GM20000 (cell line): ENCODE measurements around the gene PRM3.

Experiments
- DNase-seq: peaks from one replicate; pipeline ENCODE4 v3.0.0; 2012; ENCODE audit warnings: low spot score
- CTCF ChIP-seq: IDR thresholded peaks from 2 replicates; pipeline ENCODE4 v1.5.1; 2012; ENCODE audit warnings: mild to moderate bottlenecking, control low read depth; ENCODE audit errors: extremely low read depth, missing control alignments

PRM3 gene

GRCh38 chr16:11258553-11259492, 14.6 kb downstream of the PRM3 start:
- no peak for TF ChIP-seq CTCF
- peak; percentile 82 for DNase-seq

GRCh38 chr16:11257131-11257938, 16.1 kb downstream of the PRM3 start:
- DNase-seq: peak; percentile 77
- TF ChIP-seq CTCF: peak; percentile 68

GRCh38 chr16:11256661-11257130, 16.7 kb downstream of the PRM3 start:
- TF ChIP-seq CTCF: no peak
- DNase-seq: no peak

- DNase-seq: peak; percentile 96
- TF ChIP-seq CTCF: peak; percentile 84
These were observed 17.4 kb downstream of the PRM3 start, which contains the start of gene SOCS1 for GRCh38 chr16:11255737-11256660. Gene SOCS1 (minus strand): TSS chr16:11256204. CDS start chr16:11255478, 726 bp downstream.

GRCh38 chr16:11254913-11255736, 18.3 kb downstream of the PRM3 start:
- peak; percentile 28 for TF ChIP-seq CTCF
- peak; percentile 73 for DNase-seq
